GM12875 (cell line): Measurements from ENCODE around the gene DTX4.
A peak's percentile ranks its signal among the peaks of the same experiment; 100 is the strongest.

Source experiments
- H3K4me3 ChIP-seq: one replicate; pipeline ENCODE4 v1.5.1; 2011; ENCODE audit warnings: low read depth, low read length, control low read depth
- TF ChIP-seq, protein P1 (sequence below): IDR thresholded peaks from 2 replicates; pipeline ENCODE4 v1.5.1; 2011; ENCODE audit warnings: low read depth, mild to moderate bottlenecking, control low read depth, inconsistent platforms, low read length, moderate library complexity, borderline replicate concordance; ENCODE audit not compliant: insufficient read depth

DTX4 gene

DNA sequence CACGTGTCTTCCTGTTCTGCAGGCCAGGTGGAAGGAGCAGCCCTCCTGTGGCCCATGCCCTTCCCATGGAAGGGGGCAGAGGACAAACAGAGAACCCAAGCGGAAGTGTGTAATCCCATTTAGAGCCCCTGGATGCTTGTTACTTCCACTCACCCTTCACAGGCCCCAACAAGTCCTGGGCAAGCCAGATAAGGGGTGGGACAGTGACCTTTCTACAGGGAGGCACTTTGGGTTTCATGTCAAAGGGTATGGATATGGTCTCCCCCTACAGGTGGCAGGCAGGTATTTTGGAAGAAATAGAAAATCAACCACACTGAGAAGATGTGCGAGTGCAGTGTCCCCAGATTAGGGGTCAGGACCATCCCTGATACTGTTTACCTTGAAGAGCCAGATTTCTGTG lies 29.4 kb downstream of the DTX4 start:
- TF ChIP-seq, protein P1, sequence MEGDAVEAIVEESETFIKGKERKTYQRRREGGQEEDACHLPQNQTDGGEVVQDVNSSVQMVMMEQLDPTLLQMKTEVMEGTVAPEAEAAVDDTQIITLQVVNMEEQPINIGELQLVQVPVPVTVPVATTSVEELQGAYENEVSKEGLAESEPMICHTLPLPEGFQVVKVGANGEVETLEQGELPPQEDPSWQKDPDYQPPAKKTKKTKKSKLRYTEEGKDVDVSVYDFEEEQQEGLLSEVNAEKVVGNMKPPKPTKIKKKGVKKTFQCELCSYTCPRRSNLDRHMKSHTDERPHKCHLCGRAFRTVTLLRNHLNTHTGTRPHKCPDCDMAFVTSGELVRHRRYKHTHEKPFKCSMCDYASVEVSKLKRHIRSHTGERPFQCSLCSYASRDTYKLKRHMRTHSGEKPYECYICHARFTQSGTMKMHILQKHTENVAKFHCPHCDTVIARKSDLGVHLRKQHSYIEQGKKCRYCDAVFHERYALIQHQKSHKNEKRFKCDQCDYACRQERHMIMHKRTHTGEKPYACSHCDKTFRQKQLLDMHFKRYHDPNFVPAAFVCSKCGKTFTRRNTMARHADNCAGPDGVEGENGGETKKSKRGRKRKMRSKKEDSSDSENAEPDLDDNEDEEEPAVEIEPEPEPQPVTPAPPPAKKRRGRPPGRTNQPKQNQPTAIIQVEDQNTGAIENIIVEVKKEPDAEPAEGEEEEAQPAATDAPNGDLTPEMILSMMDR: 0 out of 2 replicates have a peak, but pooled peaks have one; percentile 27
- no peak overlapping the region for H3K4me3 ChIP-seq

DNA sequence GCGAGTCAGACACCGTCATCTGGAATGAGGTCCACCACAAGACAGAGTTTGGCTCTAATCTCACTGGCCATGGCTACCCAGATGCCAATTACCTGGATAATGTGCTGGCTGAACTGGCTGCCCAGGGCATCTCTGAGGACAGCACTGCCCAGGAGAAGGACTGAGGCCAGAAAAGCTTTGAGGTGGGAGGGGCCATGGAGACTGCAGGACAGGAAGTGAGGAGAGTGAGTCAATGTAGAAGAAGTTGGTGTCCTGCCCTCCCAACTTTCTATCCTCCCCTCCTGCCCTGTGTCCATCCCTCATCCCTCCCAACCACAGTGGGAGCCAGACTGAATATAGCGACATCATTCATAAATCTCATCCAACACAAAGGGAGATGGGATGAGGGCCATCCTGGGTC lies 32.8 kb downstream of the DTX4 start:
- TF ChIP-seq, protein P1: no peak

DNA sequence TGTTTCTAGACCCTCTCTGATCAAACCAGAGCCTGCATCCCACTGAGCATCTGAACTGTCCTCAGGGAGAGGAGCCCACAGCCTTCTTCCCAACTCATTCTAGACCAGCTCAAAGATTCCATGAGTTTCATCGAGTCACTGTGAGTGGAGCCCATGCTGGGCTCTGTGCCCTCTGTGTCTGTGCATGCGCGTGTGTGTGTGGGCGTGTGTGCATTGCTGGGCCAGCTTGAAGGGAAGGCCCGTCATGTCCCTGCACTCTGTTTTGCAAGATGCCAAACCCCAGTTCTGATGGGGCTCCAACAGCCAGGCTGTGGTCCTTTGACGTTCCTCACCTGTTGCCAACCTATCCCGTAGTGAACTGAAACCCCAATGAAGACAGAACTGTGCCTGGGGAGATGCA lies 33.7 kb downstream of the DTX4 start:
- no peak overlapping the region for H3K4me3 ChIP-seq
- TF ChIP-seq, protein P1: no peak

More for the DNA sequence above, 32.8 kb downstream of the DTX4 start:
- no peak overlapping the region for H3K4me3 ChIP-seq

DNA sequence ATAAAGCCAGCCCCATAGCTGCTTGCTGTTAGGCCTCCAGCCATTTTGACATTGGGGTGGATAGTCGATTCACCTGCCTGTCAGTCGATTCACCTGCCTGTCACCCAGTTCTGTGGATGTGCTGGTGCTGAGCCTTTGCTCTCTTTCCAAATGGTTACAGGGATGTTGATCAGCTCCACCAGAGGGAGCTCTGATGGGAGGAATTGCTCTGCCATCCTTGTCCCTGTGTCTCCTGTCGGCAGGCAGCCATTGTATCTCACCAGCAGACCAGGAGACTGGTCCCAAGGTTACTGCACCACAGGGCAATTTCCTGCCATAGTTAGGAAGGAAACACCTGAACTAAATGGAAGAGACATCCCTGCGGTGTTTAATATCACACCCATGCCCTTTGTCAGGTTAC lies 34.7 kb downstream of the DTX4 start:
- H3K4me3 ChIP-seq: no peak overlapping the region
- TF ChIP-seq, protein P1: peak; percentile 61

DNA sequence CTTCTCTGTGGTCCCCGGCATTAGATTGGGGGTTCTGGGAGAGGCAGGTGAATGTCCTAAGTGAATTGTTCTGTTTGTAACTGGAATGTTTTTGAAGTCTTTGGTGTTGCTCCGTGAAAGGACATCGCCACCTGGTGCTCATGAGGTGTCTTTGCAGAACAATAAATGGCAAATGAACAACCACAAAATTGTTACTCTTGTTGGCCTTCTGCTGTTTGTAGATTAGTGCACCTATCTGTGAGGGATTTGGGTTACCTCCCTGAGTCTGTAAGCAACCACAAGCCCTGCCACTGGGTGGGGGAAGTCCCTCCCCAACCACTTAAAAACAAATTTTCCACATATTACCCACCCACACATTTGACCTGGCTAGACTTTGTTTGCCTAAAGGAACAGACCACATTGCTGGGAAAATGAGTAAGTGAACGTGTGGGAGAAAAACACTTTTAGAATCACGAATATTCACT lies 36.1 kb downstream of the DTX4 start:
- TF ChIP-seq, protein P1: peak; percentile 67
- peak overlapping the region; percentile 12 for H3K4me3 ChIP-seq

DNA sequence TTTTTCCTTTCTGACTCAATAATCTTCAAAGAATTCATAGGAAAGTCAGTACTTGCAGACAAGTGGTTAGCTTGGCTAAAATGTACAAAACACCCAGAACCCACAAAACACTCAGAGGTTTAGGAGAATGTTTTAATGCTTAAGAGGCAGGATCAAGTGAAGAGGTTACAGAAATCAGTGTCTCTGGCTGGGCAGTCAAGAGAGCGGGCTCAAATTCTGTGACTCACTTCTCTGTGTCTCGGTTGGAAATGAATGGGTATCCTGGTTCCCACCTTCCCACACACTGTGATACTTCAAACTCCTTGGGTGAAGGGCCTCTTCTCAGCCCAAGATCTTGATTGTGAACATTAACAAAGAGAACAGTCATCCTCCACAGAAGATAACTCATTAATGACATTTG lies 37.0 kb downstream of the DTX4 start:
- TF ChIP-seq, protein P1: no peak

DNA sequence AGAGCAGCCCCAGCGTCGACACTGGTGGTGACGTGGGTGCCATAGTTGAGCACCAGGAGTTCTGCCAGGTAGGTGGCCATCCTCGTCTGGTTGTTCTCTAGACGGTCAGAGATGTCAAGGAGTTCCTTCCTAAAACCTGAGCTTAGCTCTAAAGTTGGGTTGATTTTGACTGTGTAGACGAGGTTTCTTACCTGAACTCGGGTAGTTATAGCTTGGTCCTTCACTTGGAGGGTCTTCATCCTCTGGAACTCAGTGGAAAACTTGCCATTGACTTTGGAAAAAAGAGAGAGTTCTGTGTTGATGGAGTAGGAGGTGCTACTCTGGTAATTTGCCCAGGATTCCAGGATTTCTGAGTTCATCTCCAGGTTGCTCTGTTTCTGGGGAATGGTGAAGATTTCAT lies 40.3 kb downstream of the DTX4 start:
- TF ChIP-seq, protein P1: no peak
- H3K4me3 ChIP-seq: peak overlapping the region; percentile 67

More for the DNA sequence above, 37.0 kb downstream of the DTX4 start:
- H3K4me3 ChIP-seq: peak overlapping the region; percentile 67
